ENCODE measurements around the gene TRIM26.

Gene TRIM26

DNA sequence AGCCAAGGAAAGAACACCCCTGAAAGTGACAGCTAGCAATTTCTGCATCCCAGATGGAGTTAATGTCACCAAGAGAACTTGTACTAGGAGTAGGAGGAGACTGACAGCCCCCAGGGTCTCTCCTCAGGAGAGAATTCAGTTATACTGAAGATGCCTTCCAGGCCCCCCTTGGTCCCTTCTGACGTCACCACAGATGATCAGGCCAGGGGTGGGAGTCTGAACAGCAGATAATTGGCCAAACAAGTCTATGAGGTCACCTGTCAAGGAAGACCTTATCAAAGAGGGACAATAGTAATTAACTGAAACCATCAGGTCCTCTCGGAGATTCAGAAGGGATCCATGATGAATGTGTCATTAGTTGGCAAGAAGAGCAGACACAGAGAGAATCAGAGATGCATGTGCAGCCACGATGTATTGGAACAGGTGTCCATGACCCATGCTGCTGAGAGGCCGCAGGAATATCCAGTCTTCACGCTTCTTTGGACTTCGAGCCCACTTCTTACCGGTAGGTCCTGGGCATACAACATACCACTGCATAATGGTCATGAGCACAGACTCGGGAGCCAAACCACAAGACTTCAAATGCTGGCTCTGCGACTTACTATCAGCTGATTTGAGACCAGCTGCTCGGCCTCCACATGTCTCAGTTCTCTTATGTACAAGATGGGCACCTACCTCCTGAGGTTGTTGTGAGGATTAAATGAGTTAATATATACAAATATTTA lies 62.4 kb downstream of the TRIM26 start:
- no peak overlapping the region for H2BK12ac ChIP-seq (ENCODE audit: low read length)
- peak overlapping the region in 1 of 2 donors; percentile 51 for H3K4me3 ChIP-seq (ENCODE audit: low read length in 2 of 2)
- no peak overlapping the region for H2AK5ac ChIP-seq (ENCODE audit: low read depth, low read length)
- no peak overlapping the region for H4K91ac ChIP-seq (ENCODE audit: low read depth, low read length, poor library complexity)
- no peak overlapping the region for H3K18ac ChIP-seq (ENCODE audit: low read length)
- H3K4ac ChIP-seq (ENCODE audit: low read length) = no peak overlapping the region
- no peak overlapping the region for H3K23ac ChIP-seq (ENCODE audit: low read depth, low read length, poor library complexity)
- H2BK120ac ChIP-seq (ENCODE audit: low read depth, low read length) = no peak overlapping the region
- no peaks in the 10 kb centered on the region for H3K36me3 ChIP-seq (replicated peaks in 1 of 2; ENCODE audit: control insufficient read depth in 2 of 2, insufficient read depth in 2 of 2, low read length in 2 of 2)
- H3K79me1 ChIP-seq (ENCODE audit: low read depth, low read length) = no peaks in the 10 kb centered on the region
- H3K14ac ChIP-seq (ENCODE audit: low read length) = no peak overlapping the region
- no peak overlapping the region for H3K9ac ChIP-seq (ENCODE audit: low read depth, low read length, poor library complexity)
- WGBS, 2 donors (ENCODE audit: extremely low coverage in 2 of 2, insufficient read length in 2 of 2, insufficient replicate concordance in 1 of 2) = no CpG with 5 or more reads among the region's 10 CpGs
- DNase-seq (ENCODE audit: low spot score) = no peak
- no peak overlapping the region for H4K8ac ChIP-seq (ENCODE audit: low read depth, low read length)
- no peak overlapping the region for H3K4me2 ChIP-seq (ENCODE audit: insufficient read depth, low read length, poor library complexity, severe bottlenecking)
- H3K27ac ChIP-seq (replicated peaks; ENCODE audit: low read length) = no peak overlapping the region
- H3K4me1 ChIP-seq (ENCODE audit: control insufficient read depth in 2 of 2, insufficient read depth in 1 of 2, low read depth in 1 of 2, low read length in 2 of 2) = no peaks in the 10 kb centered on the region
- no peak overlapping the region for H2BK5ac ChIP-seq (ENCODE audit: low read length)
- peaks cover 0 to 54% (median 0%) of the 10 kb centered on the region in 3 experiments for H3K27me3 ChIP-seq (ENCODE audit: control insufficient read depth in 3 of 3, insufficient read depth in 3 of 3, low read depth in 1 of 3, low read length in 3 of 3)
- H2AFZ ChIP-seq (ENCODE audit: low read length) = no peak overlapping the region
- H2BK15ac ChIP-seq (ENCODE audit: low read length) = no peak overlapping the region
- no peaks in the 10 kb centered on the region for H3K9me3 ChIP-seq (replicated peaks in 1 of 2; ENCODE audit: control insufficient read depth in 2 of 2, insufficient read depth in 1 of 2, low read depth in 1 of 2, low read length in 2 of 2)

- no peak overlapping the region for H4K91ac ChIP-seq (ENCODE audit: low read depth, low read length, poor library complexity)
- no peak overlapping the region for H3K4me3 ChIP-seq (ENCODE audit: low read length in 2 of 2)
- H3K4ac ChIP-seq (ENCODE audit: low read length) = no peak overlapping the region
- DNase-seq (ENCODE audit: low spot score) = no peak
- H3K9ac ChIP-seq (ENCODE audit: low read depth, low read length, poor library complexity) = no peak overlapping the region
- no peak overlapping the region for H2BK5ac ChIP-seq (ENCODE audit: low read length)
- H3K23ac ChIP-seq (ENCODE audit: low read depth, low read length, poor library complexity) = no peak overlapping the region
- no peak overlapping the region for H3K4me2 ChIP-seq (ENCODE audit: insufficient read depth, low read length, poor library complexity, severe bottlenecking)
- no peak overlapping the region for H4K8ac ChIP-seq (ENCODE audit: low read depth, low read length)
- H2BK12ac ChIP-seq (ENCODE audit: low read length) = no peak overlapping the region
- H2AFZ ChIP-seq (ENCODE audit: low read length) = no peak overlapping the region
- no peak overlapping the region for H3K18ac ChIP-seq (ENCODE audit: low read length)
- H3K27ac ChIP-seq (replicated peaks; ENCODE audit: low read length) = no peak overlapping the region
- no peak overlapping the region for H3K14ac ChIP-seq (ENCODE audit: low read length)
- no peak overlapping the region for H2BK15ac ChIP-seq (ENCODE audit: low read length)
- H3K27me3 ChIP-seq (ENCODE audit: control insufficient read depth in 3 of 3, insufficient read depth in 3 of 3, low read depth in 1 of 3, low read length in 3 of 3) = peaks cover 0 to 60% (median 0%) of the 10 kb centered on the region in 3 experiments
- no peaks in the 10 kb centered on the region for H3K4me1 ChIP-seq (ENCODE audit: control insufficient read depth in 2 of 2, insufficient read depth in 1 of 2, low read depth in 1 of 2, low read length in 2 of 2)
- H3K9me3 ChIP-seq (replicated peaks in 1 of 2; ENCODE audit: control insufficient read depth in 2 of 2, insufficient read depth in 1 of 2, low read depth in 1 of 2, low read length in 2 of 2) = no peaks in the 10 kb centered on the region
- H3K79me1 ChIP-seq (ENCODE audit: low read depth, low read length) = no peaks in the 10 kb centered on the region
- no CpG with 5 or more reads among the region's 7 CpGs for WGBS, 2 donors (ENCODE audit: extremely low coverage in 2 of 2, insufficient read length in 2 of 2, insufficient replicate concordance in 1 of 2)
- no peak overlapping the region for H2BK120ac ChIP-seq (ENCODE audit: low read depth, low read length)
- no peak overlapping the region for H2AK5ac ChIP-seq (ENCODE audit: low read depth, low read length)
- H3K36me3 ChIP-seq (replicated peaks in 1 of 2; ENCODE audit: control insufficient read depth in 2 of 2, insufficient read depth in 2 of 2, low read length in 2 of 2) = no peaks in the 10 kb centered on the region
These were observed 63.2 kb downstream of the TRIM26 start for GRCh38 chr6:30149858-30150550.

DNA sequence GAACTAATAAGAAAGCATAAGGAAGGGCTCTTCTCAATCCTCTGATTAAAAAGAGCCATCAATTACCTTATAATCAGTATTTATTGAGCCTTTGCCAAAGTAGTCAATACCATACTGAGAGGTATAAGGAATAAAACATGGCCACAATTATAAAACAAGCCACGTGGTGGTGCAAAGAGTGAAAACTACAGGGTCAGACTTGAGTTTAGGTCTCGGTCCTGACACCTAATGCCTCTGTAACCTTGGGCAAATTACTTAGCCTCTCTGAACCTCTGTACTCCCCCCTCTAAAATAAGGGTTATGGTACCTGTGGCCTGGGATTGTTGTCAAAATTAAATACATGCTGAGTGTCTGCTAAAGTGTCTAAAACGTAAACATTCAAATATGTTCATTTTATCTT lies 64.0 kb downstream of the TRIM26 start:
- no peak for DNase-seq (ENCODE audit: low spot score)

GRCh38 chr6:30147096-30147495 lies 66.1 kb downstream of the TRIM26 start:
- Histone ChIP-seq H3K4me2 (ENCODE audit: insufficient read depth, low read length, poor library complexity, severe bottlenecking) (no peak overlapping the region), H3K4me3 (ENCODE audit: low read length in 2 of 2) (no peak overlapping the region), H2BK5ac (ENCODE audit: low read length) (no peak overlapping the region), H2BK120ac (ENCODE audit: low read depth, low read length) (no peak overlapping the region), H3K79me1 (ENCODE audit: low read depth, low read length) (no peaks in the 10 kb centered on the region), H2BK15ac (ENCODE audit: low read length) (no peak overlapping the region), H3K4me1 (ENCODE audit: control insufficient read depth in 2 of 2, insufficient read depth in 1 of 2, low read depth in 1 of 2, low read length in 2 of 2) (no peaks in the 10 kb centered on the region), H3K27me3 (ENCODE audit: control insufficient read depth in 3 of 3, insufficient read depth in 3 of 3, low read depth in 1 of 3, low read length in 3 of 3) (peaks cover 0 to 49% (median 0%) of the 10 kb centered on the region in 3 experiments), H3K9me3 (replicated peaks in 1 of 2; ENCODE audit: control insufficient read depth in 2 of 2, insufficient read depth in 1 of 2, low read depth in 1 of 2, low read length in 2 of 2) (no peaks in the 10 kb centered on the region), H2BK12ac (ENCODE audit: low read length) (no peak overlapping the region), H3K18ac (ENCODE audit: low read length) (no peak overlapping the region), H3K9ac (ENCODE audit: low read depth, low read length, poor library complexity) (no peak overlapping the region), H3K27ac (replicated peaks; ENCODE audit: low read length) (no peak overlapping the region), H2AFZ (ENCODE audit: low read length) (no peak overlapping the region), H3K14ac (ENCODE audit: low read length) (no peak overlapping the region), H4K8ac (ENCODE audit: low read depth, low read length) (no peak overlapping the region), H3K36me3 (replicated peaks in 1 of 2; ENCODE audit: control insufficient read depth in 2 of 2, insufficient read depth in 2 of 2, low read length in 2 of 2) (no peaks in the 10 kb centered on the region), H2AK5ac (ENCODE audit: low read depth, low read length) (no peak overlapping the region), H3K23ac (ENCODE audit: low read depth, low read length, poor library complexity) (no peak overlapping the region), H4K91ac (ENCODE audit: low read depth, low read length, poor library complexity) (no peak overlapping the region), H3K4ac (ENCODE audit: low read length) (no peak overlapping the region)
- whole genome bisulfite sequencing, 2 donors (ENCODE audit: extremely low coverage in 2 of 2, insufficient read length in 2 of 2, insufficient replicate concordance in 1 of 2) = no CpG with 5 or more reads among the region's 3 CpGs
- DNase-seq (ENCODE audit: low spot score) = no peak

More for the DNA sequence above, 64.0 kb downstream of the TRIM26 start:
- H3K14ac ChIP-seq (ENCODE audit: low read length) = no peak overlapping the region
- no peak overlapping the region for H2BK15ac ChIP-seq (ENCODE audit: low read length)
- no peaks in the 10 kb centered on the region for H3K4me1 ChIP-seq (ENCODE audit: control insufficient read depth in 2 of 2, insufficient read depth in 1 of 2, low read depth in 1 of 2, low read length in 2 of 2)
- no peaks in the 10 kb centered on the region for H3K36me3 ChIP-seq (replicated peaks in 1 of 2; ENCODE audit: control insufficient read depth in 2 of 2, insufficient read depth in 2 of 2, low read length in 2 of 2)
- peaks cover 0 to 58% (median 0%) of the 10 kb centered on the region in 3 experiments for H3K27me3 ChIP-seq (ENCODE audit: control insufficient read depth in 3 of 3, insufficient read depth in 3 of 3, low read depth in 1 of 3, low read length in 3 of 3)
- H2BK12ac ChIP-seq (ENCODE audit: low read length) = no peak overlapping the region
- H3K79me1 ChIP-seq (ENCODE audit: low read depth, low read length) = no peaks in the 10 kb centered on the region
- H2BK5ac ChIP-seq (ENCODE audit: low read length) = no peak overlapping the region
- no peak overlapping the region for H3K27ac ChIP-seq (replicated peaks; ENCODE audit: low read length)
- no peak overlapping the region for H3K23ac ChIP-seq (ENCODE audit: low read depth, low read length, poor library complexity)
- H2BK120ac ChIP-seq (ENCODE audit: low read depth, low read length) = no peak overlapping the region
- H3K9ac ChIP-seq (ENCODE audit: low read depth, low read length, poor library complexity) = no peak overlapping the region
- H3K9me3 ChIP-seq (replicated peaks in 1 of 2; ENCODE audit: control insufficient read depth in 2 of 2, insufficient read depth in 1 of 2, low read depth in 1 of 2, low read length in 2 of 2) = no peaks in the 10 kb centered on the region
- H4K91ac ChIP-seq (ENCODE audit: low read depth, low read length, poor library complexity) = no peak overlapping the region
- no peak overlapping the region for H3K4ac ChIP-seq (ENCODE audit: low read length)
- H3K4me3 ChIP-seq (ENCODE audit: low read length in 2 of 2) = no peak overlapping the region
- H2AFZ ChIP-seq (ENCODE audit: low read length) = no peak overlapping the region
- no peak overlapping the region for H3K4me2 ChIP-seq (ENCODE audit: insufficient read depth, low read length, poor library complexity, severe bottlenecking)
- H2AK5ac ChIP-seq (ENCODE audit: low read depth, low read length) = no peak overlapping the region
- no peak overlapping the region for H3K18ac ChIP-seq (ENCODE audit: low read length)
- H4K8ac ChIP-seq (ENCODE audit: low read depth, low read length) = no peak overlapping the region
- no CpG with 5 or more reads among the region's 3 CpGs for WGBS, 2 donors (ENCODE audit: extremely low coverage in 2 of 2, insufficient read length in 2 of 2, insufficient replicate concordance in 1 of 2)
